ENCODE data around the gene DMP1.

GRCh38 chr4:87662871-87663270 is 12.8 kb downstream of the DMP1 start:
- TF ChIP-seq EZH2 (IDR thresholded peaks at IDR 0.05; ENCODE audit: borderline replicate concordance, low read depth, low read length, severe bottlenecking) (no peak), CTCF (IDR thresholded peaks at IDR 0.05; ENCODE audit: extremely low read depth in 1 of 2, insufficient read depth in 1 of 2, low read depth in 1 of 2, low read length in 2 of 2) (no peak), JUN (IDR thresholded peaks at IDR 0.05; ENCODE audit: borderline replicate concordance, insufficient read depth, insufficient read length, low read depth) (no peak), POLR2A (IDR thresholded peaks at IDR 0.05; ENCODE audit: low read depth, low read length) (no peak), POLR2AphosphoS5 (IDR thresholded peaks at IDR 0.05; ENCODE audit: insufficient read depth, low read depth, low read length) (no peak), MAX (IDR thresholded peaks at IDR 0.05; ENCODE audit: insufficient read depth, insufficient read length) (no peak), GATA2 (IDR thresholded peaks at IDR 0.05; ENCODE audit: insufficient read depth, insufficient read length, low read depth, low read length) (no peak), MYC (IDR thresholded peaks at IDR 0.05; ENCODE audit: low read depth, low read length) (no peak), FOS (IDR thresholded peaks at IDR 0.05; ENCODE audit: borderline replicate concordance, insufficient read depth, low read length) (no peak)

Data from endothelial cell of umbilical vein (primary cell).